NB4 (cell line): ENCODE results near the gene KRTAP3-1.
"Not testable (repeated sequence)": the region's sequence is repeated elsewhere in the genome, so short reads cannot be mapped to it uniquely, and the experiment has no call there.

ENCODE experiments used
- MYC ChIP-seq: IDR thresholded peaks from 2 replicates; pipeline ENCODE4 v1.6.1; 2011; ENCODE audit warnings: low read depth, low read length
- POLR2A ChIP-seq: IDR thresholded peaks from 2 replicates; pipeline ENCODE4 v1.6.1; 2011; ENCODE audit warnings: mild to moderate bottlenecking; ENCODE audit not compliant: insufficient read length; ENCODE audit errors: extremely low read depth
- TF ChIP-seq, protein P1 (sequence below): IDR thresholded peaks from one replicate; pipeline ENCODE4 v1.5.1; 2012; ENCODE audit warnings: low read depth, low read length

DNA sequence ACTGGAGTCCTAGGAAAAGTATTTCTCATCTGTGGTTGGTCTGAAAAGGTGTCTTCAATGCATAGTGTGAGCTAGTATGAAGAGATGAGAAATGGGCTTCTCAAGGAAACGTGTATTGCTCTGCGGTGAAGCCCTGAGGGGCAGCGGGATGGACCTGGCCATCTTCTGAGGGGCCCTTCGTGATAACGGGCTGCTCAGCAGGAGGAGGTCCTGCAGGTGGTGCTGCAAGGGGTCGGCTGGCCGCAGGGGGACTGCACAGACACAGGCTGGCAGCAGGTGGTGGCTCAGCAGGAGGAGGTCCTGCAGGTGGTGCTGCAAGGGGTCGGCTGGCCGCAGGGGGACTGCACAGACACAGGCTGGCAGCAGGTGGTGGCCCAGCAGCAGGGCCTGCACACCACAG, 45.6 kb upstream of the KRTAP3-1 start:
- TF ChIP-seq, protein P1, sequence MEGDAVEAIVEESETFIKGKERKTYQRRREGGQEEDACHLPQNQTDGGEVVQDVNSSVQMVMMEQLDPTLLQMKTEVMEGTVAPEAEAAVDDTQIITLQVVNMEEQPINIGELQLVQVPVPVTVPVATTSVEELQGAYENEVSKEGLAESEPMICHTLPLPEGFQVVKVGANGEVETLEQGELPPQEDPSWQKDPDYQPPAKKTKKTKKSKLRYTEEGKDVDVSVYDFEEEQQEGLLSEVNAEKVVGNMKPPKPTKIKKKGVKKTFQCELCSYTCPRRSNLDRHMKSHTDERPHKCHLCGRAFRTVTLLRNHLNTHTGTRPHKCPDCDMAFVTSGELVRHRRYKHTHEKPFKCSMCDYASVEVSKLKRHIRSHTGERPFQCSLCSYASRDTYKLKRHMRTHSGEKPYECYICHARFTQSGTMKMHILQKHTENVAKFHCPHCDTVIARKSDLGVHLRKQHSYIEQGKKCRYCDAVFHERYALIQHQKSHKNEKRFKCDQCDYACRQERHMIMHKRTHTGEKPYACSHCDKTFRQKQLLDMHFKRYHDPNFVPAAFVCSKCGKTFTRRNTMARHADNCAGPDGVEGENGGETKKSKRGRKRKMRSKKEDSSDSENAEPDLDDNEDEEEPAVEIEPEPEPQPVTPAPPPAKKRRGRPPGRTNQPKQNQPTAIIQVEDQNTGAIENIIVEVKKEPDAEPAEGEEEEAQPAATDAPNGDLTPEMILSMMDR = not testable (repeated sequence)
- not testable (repeated sequence) for TF ChIP-seq POLR2A, MYC
